Thyroid gland (tissue), 4 donors: ENCODE results near the gene PROC.

Source experiments
- CTCF ChIP-seq, 6 experiments: fragments of 200-600 bp in 3 of 6; fragments of 450-650 bp in 3 of 6; sonication (generic) in 3 of 6; IDR thresholded peaks; one replicate each; pipeline ENCODE4 v1.5.1; 2016 to 2019; ENCODE audit warnings: antibody characterized with exemption in 6 of 6, mild to moderate bottlenecking in 2 of 6, inconsistent platforms in 1 of 6, moderate library complexity in 1 of 6
- POLR2A ChIP-seq, 2 donors: fragments of 450-650 bp; IDR thresholded peaks; one replicate each; pipeline ENCODE4 v1.6.1; 2017; ENCODE audit warnings: antibody characterized with exemption in 2 of 2, mild to moderate bottlenecking in 2 of 2, moderate library complexity in 1 of 2

DNA sequence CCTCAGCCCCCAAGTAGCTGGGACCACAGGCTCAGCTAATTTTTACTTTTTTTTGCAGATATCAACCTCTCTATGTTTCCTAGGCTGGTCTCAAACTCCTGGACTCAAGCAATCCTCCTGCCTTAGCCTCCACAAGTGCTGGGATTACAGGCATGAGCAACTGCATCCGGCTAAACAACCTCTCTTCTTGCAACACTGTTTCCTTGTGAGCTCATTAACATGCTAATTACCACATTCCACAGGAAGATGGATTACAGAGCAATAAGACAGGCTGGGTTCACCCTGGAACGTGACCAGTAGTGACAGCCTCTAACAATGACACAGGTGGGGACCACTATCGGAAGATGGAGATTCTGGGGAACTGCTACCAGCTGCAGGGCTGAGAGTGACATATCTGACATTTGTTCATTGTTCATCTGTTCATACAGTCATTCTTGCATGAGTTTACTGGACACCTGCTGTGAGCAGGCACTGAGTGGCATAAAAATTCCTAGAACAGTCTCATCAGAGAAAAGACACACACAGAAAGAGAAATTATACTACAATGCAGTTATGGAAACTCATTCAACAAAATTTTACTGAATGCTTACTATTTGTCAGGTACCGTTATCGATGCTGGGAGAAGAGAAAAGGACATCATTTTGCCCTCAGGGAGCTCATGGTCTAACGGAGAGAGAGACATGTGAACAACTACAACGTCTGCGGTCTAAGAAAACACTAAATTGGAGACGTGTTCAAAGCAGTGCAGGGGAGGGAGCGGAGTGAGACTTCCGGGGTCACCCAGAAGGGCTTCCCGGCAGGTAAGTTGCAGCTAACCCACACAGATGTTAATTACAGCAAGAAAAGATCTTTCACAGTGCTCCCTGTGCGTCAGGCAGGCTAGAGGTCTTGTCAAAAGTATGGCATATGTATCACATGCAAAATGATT lies 37.6 kb downstream of the PROC start:
- TF ChIP-seq CTCF (IDR thresholded peaks at IDR 0.05) = no peak
- no peak for TF ChIP-seq POLR2A (IDR thresholded peaks at IDR 0.05)
